GM19324 (cell line): ENCODE measurements around the gene PIM3.

Experiments used
- ATAC-seq: cut with Tn5 transposase; IDR thresholded peaks from one replicate; pipeline ENCODE4 v1.9.1; 2021; ENCODE audit warnings: mild to moderate bottlenecking, moderate library complexity; ENCODE audit not compliant: unreplicated experiment, low FRiP score

Gene PIM3

DNA sequence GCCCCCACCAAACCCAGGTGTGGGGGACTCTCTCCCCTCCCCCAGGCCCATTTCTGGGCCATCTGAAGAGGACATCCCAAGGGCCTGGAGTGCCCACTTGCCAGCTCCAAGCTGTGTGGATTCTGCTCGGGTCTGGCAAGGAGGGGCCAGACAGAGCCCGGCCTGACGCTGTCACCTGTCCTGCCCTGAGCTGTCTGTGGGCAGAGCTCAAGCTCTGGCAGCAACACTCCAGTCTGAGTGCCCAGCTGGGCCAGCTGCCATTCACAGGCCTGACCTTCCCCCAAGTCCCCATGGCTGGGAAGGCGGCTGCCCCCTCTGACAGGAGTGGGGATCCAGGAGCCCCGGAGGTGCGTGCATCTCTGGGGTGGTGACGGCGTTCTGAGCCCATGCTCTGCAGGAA lies 6.2 kb upstream of the PIM3 start:
- ATAC-seq = no peak

DNA sequence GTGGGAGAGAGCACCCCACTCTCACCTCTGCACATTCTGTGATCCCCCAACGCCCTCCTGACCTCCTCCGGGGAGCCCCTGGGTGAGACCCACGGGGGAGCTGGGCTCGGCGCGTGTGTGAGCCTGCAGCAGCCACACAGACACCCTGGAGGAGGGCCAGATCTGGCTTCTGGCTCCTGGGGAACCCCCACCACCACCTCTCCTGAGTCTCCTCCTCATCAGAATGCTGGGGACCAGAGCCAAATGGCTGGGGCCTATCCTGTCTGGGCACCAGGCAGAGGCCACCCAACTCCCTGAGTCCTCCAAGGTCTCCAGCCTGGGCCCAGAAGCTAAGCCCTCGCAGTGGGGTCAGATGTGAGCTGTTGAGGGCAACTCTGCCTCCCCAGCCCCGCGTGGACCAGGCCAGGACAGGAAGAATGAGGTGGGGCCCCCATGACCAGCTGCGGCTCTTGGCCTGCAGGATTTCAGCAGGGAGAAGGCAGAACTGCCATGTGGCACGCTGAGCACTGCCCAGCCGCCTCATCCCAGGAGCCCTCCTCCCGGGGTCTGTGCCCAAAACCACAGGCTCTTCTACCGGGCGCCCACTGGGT lies 5.5 kb upstream of the PIM3 start:
- ATAC-seq = no peak

DNA sequence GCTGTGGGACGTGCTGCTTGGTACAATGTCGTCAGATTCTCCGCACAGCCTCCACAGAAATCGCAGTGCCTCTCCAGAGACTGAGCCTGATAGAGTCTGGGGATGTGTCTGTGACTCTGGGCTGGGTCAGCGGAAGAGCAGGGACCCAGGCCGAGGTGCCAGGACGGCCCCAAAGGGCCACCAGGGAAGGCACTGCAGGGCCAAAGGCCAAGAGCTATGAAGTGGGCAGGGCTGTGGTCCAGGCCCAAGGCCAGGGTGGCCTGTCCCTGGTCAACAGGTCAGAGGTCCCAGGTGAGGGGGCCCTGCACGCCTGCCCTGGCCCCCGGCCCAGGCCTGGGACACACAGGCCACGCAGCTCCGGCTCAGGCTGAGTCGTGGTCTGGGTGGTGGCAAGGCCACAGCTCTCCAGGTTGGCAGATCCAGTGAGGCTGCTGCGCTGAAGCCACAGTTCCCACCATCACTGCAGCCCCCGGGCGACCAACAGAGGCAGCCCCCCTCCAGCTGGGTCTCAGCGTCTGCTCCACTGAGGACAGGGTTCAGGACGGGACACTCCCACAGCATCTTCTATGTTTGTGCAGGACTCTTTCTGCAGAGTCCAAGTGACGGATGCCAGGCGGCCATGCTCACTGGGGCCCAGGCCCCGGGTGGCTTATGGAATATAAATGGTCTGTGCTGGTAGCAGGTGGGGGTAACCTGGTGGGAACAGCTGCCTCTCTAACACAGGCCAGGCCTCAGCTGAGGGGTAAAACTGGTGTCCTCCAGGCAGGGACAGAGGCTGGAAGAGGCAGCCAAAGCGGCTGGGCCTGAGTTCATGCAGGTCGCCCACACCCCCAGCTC lies 4.8 kb upstream of the PIM3 start:
- no peak for ATAC-seq

DNA sequence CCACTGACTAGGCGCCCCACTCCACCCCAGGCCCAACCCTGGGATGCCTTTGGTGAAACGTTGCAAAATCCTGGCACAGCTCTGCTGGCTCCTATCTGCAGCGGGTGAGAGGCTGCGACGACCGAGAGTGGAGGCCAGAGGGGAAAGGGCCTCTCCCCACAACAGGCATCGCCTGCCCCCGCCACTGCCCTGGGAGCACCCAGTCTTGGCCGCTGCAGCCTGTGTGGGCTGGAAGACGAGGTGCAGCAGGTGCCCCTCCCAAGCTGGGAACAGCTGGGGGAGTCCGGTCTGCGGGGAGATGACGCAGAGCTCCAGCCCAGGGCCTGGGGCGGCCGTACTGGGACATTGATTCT lies 4.2 kb upstream of the PIM3 start:
- no peak for ATAC-seq

DNA sequence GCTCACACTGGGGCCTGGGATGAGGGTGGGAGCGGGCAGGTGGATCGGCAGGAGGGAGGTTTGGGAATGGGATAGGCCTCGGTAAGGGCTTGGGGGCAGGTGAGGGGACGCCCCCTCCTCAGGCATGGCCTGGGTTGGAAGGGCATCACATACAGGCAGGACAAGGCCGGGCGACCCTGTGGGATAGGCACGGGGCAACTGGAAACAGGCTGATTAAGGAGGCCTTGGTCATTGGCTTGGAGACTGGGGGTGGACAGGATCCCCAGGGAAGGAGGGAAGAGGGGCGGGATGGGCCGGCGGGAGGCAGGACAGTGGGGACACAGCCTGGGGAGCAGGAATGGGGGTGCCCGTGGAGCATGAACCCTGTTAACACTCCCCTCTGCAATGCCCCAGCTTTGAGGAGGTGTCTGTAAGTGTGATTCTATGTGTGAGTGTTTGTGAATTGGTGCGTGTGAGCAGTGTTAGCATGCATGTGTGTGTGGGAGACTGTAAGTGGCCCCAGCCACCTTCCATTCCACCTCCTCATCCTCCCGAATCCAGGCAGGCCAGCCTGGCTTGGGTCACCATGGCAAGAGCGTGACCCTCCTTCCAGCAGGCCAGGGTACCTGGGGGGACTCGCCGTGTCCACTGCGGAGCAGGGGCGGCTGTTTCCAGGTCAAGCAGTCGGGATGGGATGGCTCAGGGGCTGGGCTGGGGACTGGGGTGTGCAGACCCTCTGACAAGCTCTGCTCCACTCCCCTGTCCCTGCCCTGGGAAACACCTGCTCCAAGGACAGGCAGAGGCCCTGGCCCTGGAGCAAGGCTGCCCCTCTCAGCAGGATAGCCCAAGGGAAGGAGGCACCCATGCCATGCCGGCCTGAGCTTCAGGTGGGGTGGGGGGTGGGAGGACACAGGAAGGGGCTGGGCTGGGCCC lies 3.4 kb upstream of the PIM3 start:
- ATAC-seq = no peak

DNA sequence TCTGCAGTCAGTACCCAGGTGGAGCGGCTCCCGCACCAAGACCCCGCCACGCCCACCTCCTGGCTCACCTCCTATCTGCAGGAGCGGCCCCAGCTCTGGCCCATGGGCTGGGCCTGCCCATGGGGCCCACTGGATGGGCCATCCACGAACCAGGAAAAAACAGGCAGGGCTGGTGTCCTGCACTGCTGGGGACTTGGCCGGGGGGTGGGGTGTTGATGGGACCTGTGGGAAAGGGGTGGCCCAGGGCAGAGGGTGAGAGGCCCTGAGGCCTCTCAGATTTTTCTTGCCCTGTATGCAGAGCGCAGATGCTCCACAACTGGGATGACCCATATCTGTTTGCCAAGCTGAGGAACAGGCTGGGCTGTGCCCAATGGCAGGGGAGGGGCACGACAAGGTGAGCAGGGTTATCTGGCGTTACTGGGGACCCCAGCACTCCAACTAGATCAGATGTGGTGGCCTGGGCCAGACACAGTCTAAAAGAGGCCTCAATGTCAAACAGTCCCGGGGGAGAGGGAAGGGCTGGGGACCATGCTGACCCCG lies 2.7 kb upstream of the PIM3 start:
- ATAC-seq = no peak

DNA sequence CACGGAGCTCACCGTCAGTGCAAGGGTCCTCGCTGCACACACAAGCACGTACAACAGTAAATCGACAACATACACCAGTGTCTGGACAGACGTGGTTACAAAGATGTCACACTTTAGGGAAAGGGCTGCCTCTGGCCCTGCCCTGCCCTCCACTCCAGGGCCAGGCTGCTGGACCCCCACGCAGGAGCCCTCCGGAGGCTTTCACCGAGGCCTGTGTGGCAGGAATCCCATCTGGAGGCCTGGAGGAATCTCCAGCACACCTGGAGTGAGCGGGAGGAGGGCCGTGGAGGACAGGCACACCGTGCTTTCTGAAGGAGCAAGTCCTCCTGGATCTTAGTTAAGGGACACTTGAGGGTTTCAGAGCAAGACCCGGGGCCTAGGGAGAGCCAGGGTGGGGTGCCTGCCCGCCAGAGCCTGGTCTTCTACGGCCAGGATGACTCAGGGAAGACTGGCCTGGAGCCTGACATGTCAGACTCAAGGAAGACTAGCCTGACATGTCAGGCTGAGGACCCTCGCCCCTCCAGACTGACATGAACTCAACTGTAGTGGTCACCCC lies 2.1 kb upstream of the PIM3 start:
- no peak for ATAC-seq

DNA sequence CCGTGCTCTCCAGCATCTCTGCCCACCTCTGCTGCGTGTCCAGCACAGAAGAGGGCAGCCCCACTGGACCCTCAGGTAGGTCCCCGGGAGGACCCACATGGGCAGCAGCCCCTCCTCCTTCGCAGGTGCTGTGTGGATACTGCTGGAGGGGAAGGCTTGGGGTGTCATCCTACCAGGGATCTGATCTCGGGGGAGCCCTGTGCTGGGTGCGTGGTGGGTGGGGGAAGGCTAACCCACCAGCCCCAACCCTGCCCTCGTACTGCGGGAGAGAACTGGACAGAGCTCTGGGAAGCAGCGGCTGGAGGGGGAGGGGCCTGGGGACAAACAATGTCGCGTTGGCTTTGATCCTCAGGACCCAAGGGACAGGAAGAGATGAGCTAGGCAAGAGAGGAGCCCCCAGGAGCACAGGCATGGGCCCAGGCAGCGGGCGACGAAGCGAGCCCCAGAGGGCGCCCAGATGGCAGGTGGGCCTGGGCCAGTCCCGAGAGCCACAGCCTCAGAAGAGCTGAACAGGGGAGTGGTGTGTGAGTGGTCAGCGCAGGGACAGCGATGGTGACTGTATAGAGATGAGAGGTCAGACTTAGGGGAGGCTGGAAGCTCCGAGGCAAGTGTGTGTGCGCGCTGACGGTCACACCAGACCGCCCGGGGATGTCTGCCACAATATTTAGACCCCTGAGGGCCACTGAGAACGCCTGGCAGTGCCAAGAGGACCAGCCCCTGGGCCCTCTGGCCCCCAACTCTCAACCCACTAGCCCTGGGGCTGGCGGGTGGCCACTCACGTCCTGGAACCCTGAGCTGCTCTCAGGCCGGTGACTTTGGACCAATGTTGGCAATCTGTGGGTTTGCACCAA lies 1.4 kb upstream of the PIM3 start:
- no peak for ATAC-seq

DNA sequence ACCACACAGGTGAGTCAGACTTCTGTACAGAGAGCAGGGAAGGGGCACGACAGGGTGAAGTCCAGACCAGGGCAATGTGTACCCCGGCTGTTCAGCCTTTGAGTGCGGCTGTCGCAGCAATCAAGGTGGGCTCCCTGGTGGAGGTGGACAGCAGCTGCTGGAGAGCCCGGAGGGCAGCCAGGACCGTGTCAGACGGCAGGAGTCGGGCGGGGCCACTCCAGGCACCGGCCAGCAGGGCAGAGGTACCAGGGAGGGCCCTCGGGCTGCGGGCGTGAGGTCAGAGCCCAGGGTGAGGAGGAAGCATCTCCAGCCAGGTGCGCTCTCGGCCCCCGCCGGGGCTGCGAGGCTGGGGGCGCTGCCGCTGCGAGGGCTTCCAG lies 802 bp upstream of the PIM3 start:
- peak; percentile 13 for ATAC-seq

DNA sequence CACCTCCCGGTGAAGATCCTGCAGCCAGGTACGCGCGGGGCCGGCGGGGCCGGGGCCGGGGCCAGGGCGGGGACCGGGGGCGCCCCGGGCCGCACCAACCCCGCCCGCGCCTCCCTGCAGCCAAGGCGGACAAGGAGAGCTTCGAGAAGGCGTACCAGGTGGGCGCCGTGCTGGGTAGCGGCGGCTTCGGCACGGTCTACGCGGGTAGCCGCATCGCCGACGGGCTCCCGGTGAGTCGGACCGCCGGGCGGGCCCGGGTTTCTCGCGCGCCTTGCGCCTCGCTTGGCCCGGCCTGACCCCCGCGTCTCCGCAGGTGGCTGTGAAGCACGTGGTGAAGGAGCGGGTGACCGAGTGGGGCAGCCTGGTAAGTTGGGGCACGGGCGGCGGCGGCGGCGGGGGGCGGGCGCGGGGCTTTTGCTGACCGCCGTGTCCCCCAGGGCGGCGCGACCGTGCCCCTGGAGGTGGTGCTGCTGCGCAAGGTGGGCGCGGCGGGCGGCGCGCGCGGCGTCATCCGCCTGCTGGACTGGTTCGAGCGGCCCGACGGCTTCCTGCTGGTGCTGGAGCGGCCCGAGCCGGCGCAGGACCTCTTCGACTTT lies 531 bp downstream of the PIM3 start:
- peak; percentile 2 for ATAC-seq

DNA sequence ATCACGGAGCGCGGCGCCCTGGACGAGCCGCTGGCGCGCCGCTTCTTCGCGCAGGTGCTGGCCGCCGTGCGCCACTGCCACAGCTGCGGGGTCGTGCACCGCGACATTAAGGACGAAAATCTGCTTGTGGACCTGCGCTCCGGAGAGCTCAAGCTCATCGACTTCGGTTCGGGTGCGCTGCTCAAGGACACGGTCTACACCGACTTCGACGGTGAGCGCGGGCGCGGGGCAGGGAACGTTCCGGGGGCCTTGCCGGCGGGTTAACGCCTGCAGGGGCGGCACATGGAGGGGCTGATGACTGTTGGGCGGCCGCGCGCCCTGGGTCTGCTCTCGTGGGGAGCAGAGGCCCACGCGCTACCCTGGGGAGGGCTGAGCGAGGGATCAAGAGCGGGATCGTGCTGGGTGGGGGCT lies 1.0 kb downstream of the PIM3 start:
- no peak for ATAC-seq

DNA sequence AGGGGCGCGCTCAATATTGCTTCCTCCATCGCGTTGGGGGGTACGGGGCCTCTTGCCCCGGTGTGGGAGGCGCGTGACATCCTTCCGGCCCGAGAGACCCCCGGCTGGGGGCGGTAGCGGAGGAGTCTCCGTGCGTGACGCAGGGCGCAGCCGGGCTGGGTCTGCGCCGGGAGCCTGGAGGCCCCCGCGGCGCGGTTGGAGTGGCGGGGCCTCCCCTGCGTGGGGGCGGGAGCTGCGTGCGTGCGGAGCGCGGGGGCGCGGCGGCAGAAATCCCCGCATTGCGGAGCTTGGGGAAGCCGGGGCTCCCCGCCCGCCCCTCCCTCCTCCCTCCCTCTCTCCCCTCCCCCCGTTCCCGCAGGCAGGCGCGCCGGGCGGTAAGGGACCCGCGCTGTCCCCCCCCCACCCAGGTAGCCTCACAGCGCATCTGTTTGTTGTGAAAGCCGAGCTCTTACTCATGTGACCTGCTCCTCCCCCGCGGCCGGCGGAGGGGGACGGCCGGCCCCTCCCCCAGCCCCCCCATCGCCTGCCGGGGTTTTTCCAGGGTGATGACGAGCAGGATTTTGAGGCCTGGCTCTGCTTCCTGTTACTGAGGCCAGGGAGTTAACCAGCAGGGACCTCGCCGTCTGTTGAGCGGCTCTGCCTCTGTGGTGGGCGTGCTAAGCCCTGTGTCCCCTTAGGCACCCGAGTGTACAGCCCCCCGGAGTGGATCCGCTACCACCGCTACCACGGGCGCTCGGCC lies 1.6 kb downstream of the PIM3 start:
- ATAC-seq = no peak

DNA sequence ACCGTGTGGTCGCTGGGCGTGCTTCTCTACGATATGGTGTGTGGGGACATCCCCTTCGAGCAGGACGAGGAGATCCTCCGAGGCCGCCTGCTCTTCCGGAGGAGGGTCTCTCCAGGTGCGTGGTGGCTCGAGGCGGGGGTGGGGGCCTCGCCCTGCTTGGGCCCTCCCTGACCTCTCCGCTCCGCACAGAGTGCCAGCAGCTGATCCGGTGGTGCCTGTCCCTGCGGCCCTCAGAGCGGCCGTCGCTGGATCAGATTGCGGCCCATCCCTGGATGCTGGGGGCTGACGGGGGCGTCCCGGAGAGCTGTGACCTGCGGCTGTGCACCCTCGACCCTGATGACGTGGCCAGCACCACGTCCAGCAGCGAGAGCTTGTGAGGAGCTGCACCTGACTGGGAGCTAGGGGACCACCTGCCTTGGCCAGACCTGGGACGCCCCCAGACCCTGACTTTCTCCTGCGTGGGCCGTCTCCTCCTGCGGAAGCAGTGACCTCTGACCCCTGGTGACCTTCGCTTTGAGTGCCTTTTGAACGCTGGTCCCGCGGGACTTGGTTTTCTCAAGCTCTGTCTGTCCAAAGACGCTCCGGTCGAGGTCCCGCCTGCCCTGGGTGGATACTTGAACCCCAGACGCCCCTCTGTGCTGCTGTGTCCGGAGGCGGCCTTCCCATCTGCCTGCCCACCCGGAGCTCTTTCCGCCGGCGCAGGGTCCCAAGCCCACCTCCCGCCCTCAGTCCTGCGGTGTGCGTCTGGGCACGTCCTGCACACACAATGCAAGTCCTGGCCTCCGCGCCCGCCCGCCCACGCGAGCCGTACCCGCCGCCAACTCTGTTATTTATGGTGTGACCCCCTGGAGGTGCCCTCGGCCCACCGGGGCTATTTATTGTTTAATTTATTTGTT lies 2.4 kb downstream of the PIM3 start:
- no peak for ATAC-seq

DNA sequence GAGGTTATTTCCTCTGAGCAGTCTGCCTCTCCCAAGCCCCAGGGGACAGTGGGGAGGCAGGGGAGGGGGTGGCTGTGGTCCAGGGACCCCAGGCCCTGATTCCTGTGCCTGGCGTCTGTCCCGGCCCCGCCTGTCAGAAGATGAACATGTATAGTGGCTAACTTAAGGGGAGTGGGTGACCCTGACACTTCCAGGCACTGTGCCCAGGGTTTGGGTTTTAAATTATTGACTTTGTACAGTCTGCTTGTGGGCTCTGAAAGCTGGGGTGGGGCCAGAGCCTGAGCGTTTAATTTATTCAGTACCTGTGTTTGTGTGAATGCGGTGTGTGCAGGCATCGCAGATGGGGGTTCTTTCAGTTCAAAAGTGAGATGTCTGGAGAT lies 3.1 kb downstream of the PIM3 start:
- no peak for ATAC-seq

DNA sequence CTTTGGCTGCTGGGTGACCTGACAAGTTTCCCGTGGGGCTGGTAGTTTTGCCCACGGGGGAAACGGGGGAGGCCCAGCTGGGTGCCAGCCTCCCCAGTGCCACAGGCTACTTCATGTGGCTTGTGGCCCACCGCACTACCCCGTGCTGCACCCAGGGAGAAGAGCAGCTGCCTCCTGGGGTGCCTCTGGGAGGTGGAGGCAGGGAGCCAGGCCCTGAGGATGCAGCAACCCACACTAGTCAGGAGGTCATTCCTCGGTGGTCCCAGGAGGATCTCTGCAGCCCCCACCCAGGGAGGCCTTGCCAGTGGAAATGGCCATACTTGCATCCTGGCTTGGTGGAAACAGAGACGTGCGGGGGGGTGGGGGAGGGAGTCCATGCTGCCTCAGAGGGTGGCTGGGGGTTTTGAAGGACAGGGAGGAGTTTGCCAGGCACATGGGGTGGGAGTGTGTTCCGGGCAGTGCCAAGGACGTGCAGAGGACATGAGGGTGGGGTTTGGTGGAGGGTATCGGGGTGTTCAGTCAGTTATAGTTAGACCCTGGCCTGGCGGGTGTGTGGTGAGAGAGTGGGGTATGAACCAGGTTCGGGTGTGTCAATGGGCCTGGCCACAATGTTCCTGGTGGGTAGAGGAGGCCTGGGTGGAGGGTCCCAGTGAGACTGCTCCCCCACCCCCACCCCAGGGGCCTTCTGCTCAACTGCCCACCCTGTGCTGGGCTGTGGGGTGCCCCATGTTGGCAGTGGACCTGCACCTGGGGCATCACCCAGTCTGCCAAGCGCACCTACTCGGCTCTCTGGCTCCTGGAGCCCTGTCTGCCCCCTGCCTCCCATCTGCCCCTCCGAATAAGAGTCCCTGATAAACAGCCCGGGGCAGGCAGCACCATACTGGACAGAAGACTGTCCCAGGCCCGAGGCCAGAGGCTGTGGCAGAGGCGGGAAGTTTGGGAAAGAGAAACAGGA lies 3.8 kb downstream of the PIM3 start:
- no peak for ATAC-seq

DNA sequence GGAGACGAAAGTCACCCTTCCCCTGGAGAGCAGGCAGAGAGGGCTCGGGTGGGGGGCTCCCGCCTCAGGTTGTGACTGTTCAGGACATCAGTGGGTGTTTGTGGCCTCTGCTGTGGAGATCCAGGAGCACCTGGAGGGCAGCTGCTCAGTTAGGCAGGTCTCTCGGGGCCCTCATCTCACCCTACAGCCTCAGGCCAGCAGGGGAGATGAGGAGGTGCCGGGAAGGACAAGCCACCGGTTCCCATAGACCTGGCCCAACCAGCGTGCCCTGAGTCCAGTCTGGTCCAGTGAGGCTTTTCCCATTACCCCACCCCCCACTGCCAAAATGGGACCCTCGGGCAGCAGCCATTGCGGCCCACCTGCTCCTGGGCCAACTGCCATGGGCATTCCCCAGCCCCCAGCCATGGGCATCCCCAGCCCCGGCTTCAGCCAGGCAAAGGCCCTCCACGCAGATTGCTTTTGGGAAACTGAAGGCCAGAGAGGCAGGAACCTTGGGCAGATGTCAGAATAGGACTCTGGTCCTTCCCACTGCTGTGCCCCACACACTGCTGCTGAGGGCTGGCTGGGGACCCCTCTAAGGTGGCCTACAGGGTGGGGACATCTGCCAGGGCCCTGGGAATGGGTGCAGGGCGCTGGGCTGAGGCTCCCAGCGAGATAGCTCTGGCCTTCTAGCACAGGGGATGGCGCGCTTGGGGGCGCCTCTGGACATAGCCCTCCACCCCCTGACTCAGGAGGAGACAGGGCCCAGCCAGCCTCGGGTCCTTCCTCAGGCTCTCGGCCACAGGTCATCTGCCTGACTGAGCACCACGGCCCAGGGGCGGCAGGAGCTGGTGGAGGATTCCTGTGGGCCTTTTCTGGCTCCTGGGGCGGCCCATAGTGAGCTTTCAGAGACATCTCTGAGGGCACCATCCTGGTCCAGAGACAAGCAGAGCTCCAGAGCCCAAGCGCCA lies 4.8 kb downstream of the PIM3 start:
- no peak for ATAC-seq
